GM18909 (cell line): ENCODE results near the gene IL9.

Experiments used
- ATAC-seq: cut with Tn5 transposase; IDR thresholded peaks from one replicate; pipeline ENCODE4 v1.9.1; 2021; ENCODE audit warnings: mild to moderate bottlenecking; ENCODE audit not compliant: unreplicated experiment, poor library complexity

The IL9 gene

GRCh38 chr5:135843571-135844337 is 51.9 kb downstream of the IL9 start:
- ATAC-seq: no peak

- no peak for ATAC-seq
Measured at GRCh38 chr5:135842737-135843136, 52.9 kb downstream of the IL9 start.
